HEK293 (cell line): ENCODE results near the gene MBD5.

Experiments
- HIC1 ChIP-seq: fragments of 450-650 bp; formaldehyde crosslinking; IDR thresholded peaks from 2 replicates; pipeline ENCODE4 v1.5.1; 2016; ENCODE audit warnings: missing biosample characterization, missing genetic modification characterization
- HOXC10 ChIP-seq: sonication (generic); formaldehyde crosslinking; IDR thresholded peaks from 2 replicates; pipeline ENCODE4 v1.8.1; 2023; ENCODE audit warnings: mild to moderate bottlenecking, missing genetic modification reagents
- IKZF3 ChIP-seq: fragments of 450-650 bp; IDR thresholded peaks from 2 replicates; pipeline ENCODE4 v1.5.0; 2018; ENCODE audit warnings: missing biosample characterization, mild to moderate bottlenecking, missing genetic modification characterization, moderate library complexity
- KLF10 ChIP-seq: fragments of 450-650 bp; IDR thresholded peaks from 2 replicates; pipeline ENCODE4 v1.5.1; 2018; ENCODE audit warnings: missing biosample characterization, mild to moderate bottlenecking, missing genetic modification characterization
- MYNN ChIP-seq: fragments of 450-650 bp; formaldehyde crosslinking; IDR thresholded peaks from 2 replicates; pipeline ENCODE4 v1.5.1; 2016; ENCODE audit warnings: missing biosample characterization, missing genetic modification characterization, borderline replicate concordance
- OVOL3 ChIP-seq: fragments of 450-650 bp; formaldehyde crosslinking; IDR thresholded peaks from 2 replicates; pipeline ENCODE4 v1.5.1; 2016; ENCODE audit warnings: missing biosample characterization, missing genetic modification characterization
- PRDM10 ChIP-seq: fragments of 450-650 bp; formaldehyde crosslinking; IDR thresholded peaks from 2 replicates; pipeline ENCODE4 v1.5.1; 2016; ENCODE audit warnings: missing biosample characterization, missing genetic modification characterization
- PRDM2 ChIP-seq: fragments of 450-650 bp; formaldehyde crosslinking; IDR thresholded peaks from 2 replicates; pipeline ENCODE4 v1.5.1; 2016; ENCODE audit warnings: missing biosample characterization, missing genetic modification characterization, borderline replicate concordance
- ZNF10 ChIP-seq: fragments of 450-650 bp; formaldehyde crosslinking; IDR thresholded peaks from 2 replicates; pipeline ENCODE4 v1.5.1; 2017; ENCODE audit warnings: missing biosample characterization, missing genetic modification characterization
- ZNF140 ChIP-seq: fragments of 450-650 bp; formaldehyde crosslinking; IDR thresholded peaks from 2 replicates; pipeline ENCODE4 v1.5.1; 2016; ENCODE audit warnings: missing biosample characterization, missing genetic modification characterization
- ZNF394 ChIP-seq: fragments of 450-650 bp; formaldehyde crosslinking; IDR thresholded peaks from 2 replicates; pipeline ENCODE4 v1.5.1; 2016; ENCODE audit warnings: missing biosample characterization, missing genetic modification characterization, mild to moderate bottlenecking, moderate library complexity, borderline replicate concordance
- ZNF544 ChIP-seq: fragments of 450-650 bp; formaldehyde crosslinking; IDR thresholded peaks from 2 replicates; pipeline ENCODE4 v1.5.0; 2017; ENCODE audit warnings: missing biosample characterization, missing genetic modification characterization
- ZNF549 ChIP-seq: fragments of 450-650 bp; IDR thresholded peaks from 2 replicates; pipeline ENCODE4 v1.5.1; 2018; ENCODE audit warnings: missing biosample characterization, missing genetic modification characterization, mild to moderate bottlenecking, inconsistent platforms, moderate library complexity
- ZNF558 ChIP-seq: fragments of 450-650 bp; formaldehyde crosslinking; IDR thresholded peaks from 2 replicates; pipeline ENCODE4 v1.5.1; 2016; ENCODE audit warnings: missing biosample characterization, missing genetic modification characterization
- ZNF664 ChIP-seq: fragments of 450-650 bp; formaldehyde crosslinking; IDR thresholded peaks from 2 replicates; pipeline ENCODE4 v1.5.1; 2016; ENCODE audit warnings: missing biosample characterization, missing genetic modification characterization
- ZNF677 ChIP-seq: fragments of 450-650 bp; IDR thresholded peaks from 2 replicates; pipeline ENCODE4 v1.5.0; 2018; ENCODE audit warnings: missing biosample characterization, mild to moderate bottlenecking, missing genetic modification characterization, moderate library complexity
- ZNF792 ChIP-seq: fragments of 450-650 bp; formaldehyde crosslinking; IDR thresholded peaks from 2 replicates; pipeline ENCODE4 v1.5.1; 2016; ENCODE audit warnings: missing biosample characterization, missing genetic modification characterization
- TF ChIP-seq, protein P1 (sequence below): fragments of 450-650 bp; formaldehyde crosslinking; conservative IDR thresholded peaks from 2 replicates; pipeline ENCODE4 v1.5.1; 2016; ENCODE audit warnings: low read depth, missing biosample characterization, missing genetic modification characterization
- TF ChIP-seq, protein P2 (sequence below): fragments of 450-650 bp; formaldehyde crosslinking; IDR thresholded peaks from 2 replicates; pipeline ENCODE4 v1.5.1; 2016; ENCODE audit warnings: missing biosample characterization, missing genetic modification characterization
- TF ChIP-seq, protein P3 (sequence below): fragments of 450-650 bp; formaldehyde crosslinking; IDR thresholded peaks from 2 replicates; pipeline ENCODE4; 2016; ENCODE audit warnings: missing biosample characterization, missing genetic modification characterization

The MBD5 gene

DNA sequence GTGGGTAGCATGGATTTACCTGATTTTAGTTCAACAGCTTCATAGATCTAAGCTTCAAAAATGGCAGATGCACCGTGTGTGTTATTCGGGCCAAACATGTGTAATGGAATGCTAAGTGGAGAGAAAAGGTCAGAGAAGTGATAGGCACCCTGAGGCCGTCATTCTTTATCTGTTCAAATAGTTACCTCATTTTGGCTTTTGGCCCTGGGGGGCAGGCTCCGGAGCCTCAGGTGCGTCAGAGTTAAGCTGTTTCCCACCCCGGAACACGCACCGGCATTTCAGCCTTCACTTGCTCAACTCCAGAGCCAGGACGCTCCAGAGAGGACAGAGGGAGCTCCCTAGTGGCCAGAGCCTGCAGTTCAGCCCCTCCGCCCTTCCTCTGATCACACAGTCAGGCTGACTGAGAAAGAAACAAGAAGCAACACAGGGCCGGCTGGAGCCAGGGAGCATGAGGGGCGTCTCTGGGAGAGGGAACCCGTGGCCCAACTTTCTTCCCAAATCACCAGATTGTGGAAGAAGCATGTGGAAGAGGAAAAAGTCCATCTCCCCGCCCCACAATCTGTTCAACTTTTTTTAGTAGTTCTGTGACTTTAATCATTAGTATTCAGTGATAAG lies 488.5 kb downstream of the MBD5 start (continued):
- TF ChIP-seq, protein P1, sequence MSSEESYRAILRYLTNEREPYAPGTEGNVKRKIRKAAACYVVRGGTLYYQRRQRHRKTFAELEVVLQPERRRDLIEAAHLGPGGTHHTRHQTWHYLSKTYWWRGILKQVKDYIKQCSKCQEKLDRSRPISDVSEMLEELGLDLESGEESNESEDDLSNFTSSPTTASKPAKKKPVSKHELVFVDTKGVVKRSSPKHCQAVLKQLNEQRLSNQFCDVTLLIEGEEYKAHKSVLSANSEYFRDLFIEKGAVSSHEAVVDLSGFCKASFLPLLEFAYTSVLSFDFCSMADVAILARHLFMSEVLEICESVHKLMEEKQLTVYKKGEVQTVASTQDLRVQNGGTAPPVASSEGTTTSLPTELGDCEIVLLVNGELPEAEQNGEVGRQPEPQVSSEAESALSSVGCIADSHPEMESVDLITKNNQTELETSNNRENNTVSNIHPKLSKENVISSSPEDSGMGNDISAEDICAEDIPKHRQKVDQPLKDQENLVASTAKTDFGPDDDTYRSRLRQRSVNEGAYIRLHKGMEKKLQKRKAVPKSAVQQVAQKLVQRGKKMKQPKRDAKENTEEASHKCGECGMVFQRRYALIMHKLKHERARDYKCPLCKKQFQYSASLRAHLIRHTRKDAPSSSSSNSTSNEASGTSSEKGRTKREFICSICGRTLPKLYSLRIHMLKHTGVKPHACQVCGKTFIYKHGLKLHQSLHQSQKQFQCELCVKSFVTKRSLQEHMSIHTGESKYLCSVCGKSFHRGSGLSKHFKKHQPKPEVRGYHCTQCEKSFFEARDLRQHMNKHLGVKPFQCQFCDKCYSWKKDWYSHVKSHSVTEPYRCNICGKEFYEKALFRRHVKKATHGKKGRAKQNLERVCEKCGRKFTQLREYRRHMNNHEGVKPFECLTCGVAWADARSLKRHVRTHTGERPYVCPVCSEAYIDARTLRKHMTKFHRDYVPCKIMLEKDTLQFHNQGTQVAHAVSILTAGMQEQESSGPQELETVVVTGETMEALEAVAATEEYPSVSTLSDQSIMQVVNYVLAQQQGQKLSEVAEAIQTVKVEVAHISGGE (tag by site-specific recombination): no peak
- TF ChIP-seq ZNF10 (tag by site-specific recombination) (peak; percentile 79), KLF10 (tag by site-specific recombination) (no peak), IKZF3 (tag by site-specific recombination) (no peak), ZNF558 (tag by site-specific recombination) (no peak), PRDM2 (tag by site-specific recombination) (no peak), ZNF394 (tag by site-specific recombination) (no peak), PRDM10 (tag by site-specific recombination) (no peak), HOXC10 (no peak), ZNF792 (tag by site-specific recombination) (no peak), ZNF544 (tag by site-specific recombination) (no peak), ZNF664 (tag by site-specific recombination) (no peak), ZNF549 (tag by site-specific recombination) (no peak), ZNF140 (tag by site-specific recombination) (no peak), ZNF677 (no peak), MYNN (tag by site-specific recombination) (no peak), OVOL3 (tag by site-specific recombination) (no peak), HIC1 (no peak)
- TF ChIP-seq, protein P2, sequence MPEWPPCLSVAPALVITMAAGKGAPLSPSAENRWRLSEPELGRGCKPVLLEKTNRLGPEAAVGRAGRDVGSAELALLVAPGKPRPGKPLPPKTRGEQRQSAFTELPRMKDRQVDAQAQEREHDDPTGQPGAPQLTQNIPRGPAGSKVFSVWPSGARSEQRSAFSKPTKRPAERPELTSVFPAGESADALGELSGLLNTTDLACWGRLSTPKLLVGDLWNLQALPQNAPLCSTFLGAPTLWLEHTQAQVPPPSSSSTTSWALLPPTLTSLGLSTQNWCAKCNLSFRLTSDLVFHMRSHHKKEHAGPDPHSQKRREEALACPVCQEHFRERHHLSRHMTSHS: no peak
- TF ChIP-seq, protein P3, sequence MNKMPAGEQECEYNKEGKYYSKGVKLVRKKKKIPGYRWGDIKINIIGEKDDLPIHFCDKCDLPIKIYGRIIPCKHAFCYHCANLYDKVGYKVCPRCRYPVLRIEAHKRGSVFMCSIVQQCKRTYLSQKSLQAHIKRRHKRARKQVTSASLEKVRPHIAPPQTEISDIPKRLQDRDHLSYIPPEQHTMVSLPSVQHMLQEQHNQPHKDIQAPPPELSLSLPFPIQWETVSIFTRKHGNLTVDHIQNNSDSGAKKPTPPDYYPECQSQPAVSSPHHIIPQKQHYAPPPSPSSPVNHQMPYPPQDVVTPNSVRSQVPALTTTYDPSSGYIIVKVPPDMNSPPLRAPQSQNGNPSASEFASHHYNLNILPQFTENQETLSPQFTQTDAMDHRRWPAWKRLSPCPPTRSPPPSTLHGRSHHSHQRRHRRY (tag by site-specific recombination): no peak
